SHP77 treated with DMSO at 0.1 percent for 48 hours (cell line): ENCODE results near the gene MYL10.

Experiments used
- DNase-seq: peaks from one replicate; lab custom pipeline; 2025; lab: John Stamatoyannopoulos, UW

MYL10 gene

GRCh38 chr7:101596898-101597297 lies 32.2 kb downstream of the MYL10 start:
- no peak for DNase-seq

GRCh38 chr7:101595766-101596537 lies 33.1 kb downstream of the MYL10 start:
- DNase-seq: no peak

DNA sequence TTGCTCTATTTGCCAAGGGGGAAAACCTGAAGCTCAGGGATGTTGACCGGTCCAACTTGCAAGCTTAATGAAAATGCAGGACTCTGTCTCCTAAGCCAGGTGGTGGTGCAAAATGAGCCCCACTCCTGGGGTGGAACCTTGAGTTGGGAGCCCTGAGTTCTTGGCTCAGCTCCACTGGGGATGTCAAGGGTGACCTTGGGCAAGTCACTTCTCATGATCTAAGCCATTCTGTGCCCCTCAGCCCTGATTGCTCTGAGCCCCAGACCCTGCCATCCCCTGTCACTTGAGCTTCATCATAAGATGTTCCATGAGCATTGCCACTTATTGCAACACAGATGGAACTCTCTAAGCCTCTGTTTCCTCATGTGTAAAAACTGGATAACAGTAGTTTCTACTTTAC lies 33.9 kb downstream of the MYL10 start:
- no peak for DNase-seq

DNA sequence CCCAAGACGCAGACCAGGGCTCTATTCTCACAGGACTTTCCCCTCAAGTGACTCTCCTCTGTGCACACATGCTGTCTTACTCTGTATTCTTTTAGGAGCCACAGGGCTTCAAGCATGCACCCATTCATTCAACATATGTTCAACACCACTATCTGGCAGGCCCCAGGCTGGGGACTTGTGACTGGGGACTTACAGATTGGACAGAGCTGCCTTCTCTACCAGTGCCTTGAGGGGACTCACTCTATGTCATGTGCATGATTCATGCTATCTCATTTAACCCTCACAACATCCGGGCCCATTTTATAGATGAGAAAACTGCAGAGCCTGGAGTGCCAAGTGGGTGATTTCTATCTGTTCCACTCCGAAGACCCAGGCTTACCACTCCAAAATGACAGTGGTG lies 34.3 kb downstream of the MYL10 start:
- no peak for DNase-seq

DNA sequence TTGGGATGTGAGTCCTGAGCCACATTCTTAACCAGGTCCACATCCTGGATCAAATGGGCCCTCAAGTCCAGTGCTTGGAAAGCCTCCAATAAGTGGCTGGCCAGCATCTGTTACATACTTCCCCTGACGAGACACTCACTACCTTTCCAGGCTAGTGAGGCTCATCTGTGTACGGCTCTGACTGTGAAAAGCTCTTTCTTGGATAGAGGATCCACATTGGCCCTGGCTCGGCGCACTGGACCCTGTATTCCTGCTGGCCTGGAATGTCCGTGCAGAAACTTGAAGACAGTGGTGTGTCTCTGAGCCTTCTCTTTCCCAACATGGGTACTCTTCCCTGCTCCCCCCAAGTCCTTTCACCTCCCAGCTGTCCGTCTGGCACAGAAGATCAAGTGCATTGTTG lies 35.5 kb downstream of the MYL10 start:
- DNase-seq: no peak

DNA sequence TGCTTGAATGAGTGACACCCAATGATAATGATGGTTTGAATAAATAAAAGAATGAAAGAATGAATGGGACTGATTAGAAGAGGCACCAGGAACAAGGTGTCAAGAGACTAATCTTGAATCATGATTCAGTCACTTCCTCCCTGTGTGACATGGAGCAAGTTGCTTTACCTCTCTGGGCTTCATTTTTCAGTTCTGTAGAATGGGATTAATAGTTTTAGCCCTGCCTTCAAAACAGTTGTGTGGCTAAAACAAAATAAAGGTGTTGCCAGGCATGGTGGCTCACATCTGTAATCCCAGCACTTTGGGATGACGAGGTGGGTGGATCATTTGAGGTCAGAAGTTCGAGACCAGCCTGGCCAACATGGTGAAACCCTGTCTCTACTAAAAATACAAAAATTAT lies 37.6 kb downstream of the MYL10 start:
- no peak for DNase-seq

GRCh38 chr7:101590663-101591435 lies 38.2 kb downstream of the MYL10 start:
- no peak for DNase-seq

DNA sequence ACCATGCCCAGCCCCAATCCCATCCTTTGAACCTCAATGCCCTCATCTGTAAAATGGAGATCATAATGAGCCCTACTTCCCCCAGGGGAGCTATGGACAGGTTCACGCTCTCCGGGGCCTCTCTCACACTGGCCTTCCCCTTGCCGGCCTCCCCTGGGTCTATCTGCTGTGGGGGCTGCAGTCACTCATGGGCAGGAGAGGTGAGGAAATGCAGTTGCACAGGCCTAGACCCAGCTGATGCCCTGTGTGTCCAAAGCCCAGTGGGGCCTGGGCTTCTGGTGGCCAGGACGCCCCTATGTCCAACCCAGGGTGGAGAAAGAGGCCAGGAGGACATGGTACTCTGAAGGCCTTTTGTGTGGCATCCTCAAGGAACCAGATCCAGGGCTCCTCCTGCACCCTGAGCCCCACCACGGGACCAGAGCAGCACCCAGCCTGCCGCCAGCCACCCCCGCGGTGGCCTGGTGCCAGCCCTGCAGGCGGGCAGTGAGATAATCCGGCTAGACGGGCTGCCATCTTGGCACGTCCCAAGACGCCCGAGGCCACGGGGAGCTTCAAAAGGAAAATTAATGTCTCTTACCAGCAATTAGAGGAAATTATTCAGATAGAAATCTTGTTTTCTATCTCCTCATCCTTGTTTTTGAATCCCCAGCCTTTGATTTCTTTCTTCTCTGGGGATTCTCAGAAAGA lies 39.0 kb downstream of the MYL10 start:
- DNase-seq: no peak

GRCh38 chr7:101589052-101589451 lies 40.0 kb downstream of the MYL10 start:
- DNase-seq: no peak

DNA sequence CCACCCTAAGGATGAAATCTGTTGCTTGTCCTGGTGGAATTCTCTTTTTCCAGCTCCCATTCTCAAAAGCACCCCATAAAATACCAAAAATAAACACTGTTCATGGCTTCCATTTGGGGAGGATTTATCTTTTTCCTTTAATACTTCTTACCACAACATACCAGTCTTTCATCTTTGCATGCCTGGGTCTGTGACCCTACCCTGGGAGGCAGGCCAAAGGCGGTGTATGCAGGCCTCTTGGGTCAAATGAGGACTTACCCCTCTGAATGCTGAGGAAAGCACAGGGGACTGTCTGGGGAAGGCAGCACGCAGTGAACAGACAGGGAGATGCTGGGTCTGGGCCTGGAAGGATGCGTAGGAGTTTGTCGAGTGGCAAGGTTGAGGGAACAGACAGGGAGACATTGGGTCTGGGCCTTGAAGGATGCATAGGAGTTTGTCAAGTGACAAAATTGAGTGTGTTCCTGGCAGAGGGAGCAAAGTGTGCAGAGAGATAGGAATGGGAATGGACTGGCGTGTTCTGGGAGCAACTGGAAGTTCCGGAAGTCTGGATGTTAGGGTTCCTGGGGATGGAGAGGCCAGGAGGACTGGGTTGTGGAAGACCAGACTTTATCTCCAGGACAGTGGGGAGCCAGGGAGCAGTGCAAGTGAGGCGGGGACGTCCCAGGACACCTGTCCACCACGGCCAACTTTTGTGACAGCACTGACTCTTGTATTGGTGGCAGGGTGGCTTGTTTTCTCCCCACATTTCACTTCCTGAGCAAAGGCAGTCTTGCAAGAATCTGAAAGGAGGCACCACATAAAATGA lies 40.8 kb downstream of the MYL10 start:
- DNase-seq: no peak

DNA sequence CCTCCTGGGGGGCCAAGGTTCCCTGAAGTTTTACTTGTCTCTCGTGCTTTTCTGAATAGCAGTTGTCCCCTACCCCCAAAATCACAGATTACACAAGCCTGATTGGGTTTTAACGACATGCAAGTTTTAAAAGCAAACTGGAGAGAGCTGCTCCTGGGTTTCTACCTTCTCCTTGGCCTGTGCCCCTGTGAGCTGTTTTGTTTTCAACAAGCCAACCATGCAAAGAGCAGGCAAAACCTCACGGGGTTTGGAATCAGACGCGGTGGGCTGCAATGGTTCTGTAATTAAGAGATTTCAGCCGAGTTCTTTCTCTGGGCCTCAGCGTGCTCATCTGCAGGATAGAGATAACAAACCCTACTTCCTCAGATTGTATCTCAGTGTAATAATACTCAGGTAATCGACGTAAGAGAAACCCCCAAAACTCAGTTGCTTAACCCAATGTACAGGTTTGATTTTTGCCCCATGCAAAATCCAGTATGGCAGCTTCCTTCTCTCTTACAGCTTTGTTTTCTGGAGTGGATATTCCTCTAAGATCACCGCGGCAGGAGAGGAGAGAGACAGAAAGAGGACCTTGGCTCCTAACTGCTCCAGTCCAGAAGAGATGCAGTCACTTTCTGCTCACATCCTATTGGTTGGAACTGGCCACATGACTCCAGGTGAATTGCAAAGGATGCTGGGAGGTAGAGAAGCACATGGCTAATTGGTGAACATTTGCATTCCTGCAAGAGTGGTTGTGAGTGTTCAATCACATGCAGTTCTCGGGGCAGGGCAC lies 42.0 kb downstream of the MYL10 start:
- no peak for DNase-seq

GRCh38 chr7:101586078-101586905 lies 42.8 kb downstream of the MYL10 start:
- DNase-seq: no peak

DNA sequence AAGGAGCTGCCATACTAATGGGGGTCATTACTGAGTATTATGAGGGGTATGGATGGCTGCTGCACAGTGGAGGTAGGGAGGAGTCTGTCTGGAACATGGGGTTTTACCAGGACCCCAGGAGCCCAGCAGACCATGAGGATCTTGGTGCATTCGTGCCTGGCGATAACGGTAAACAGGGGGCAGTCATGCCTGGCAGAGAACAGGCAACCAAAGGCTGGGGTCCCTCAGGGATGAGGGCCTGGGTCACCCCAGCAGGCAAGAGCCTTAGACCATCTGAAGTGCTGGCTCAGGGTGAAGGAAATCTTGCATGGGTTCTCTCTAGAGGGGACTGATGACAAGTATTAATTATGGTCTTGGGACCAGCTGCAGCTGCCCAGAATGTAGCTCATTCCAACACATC lies 46.1 kb downstream of the MYL10 start:
- no peak for DNase-seq

GRCh38 chr7:101581891-101582290 lies 47.2 kb downstream of the MYL10 start:
- DNase-seq: no peak

GRCh38 chr7:101580596-101580995 lies 48.5 kb downstream of the MYL10 start:
- DNase-seq: no peak

DNA sequence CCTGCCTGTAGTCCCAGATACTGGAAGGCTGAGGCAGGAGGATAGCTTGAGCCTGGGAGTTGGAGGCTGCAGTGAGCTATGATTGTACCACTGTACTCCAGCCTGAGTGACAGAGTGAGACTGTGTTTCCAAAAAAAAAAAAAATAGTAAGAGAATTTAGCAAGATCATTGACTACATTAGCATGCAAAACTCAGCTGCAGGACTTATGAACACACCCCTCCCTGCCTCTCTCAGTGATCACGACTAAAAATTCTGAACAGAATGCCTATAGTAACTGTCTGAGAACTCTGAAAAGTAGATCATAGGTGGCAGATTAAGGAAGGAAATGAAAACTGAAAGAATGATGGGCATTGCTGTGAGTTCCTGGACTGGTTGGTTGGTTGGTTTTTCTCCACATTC lies 50.5 kb downstream of the MYL10 start:
- no peak for DNase-seq

DNA sequence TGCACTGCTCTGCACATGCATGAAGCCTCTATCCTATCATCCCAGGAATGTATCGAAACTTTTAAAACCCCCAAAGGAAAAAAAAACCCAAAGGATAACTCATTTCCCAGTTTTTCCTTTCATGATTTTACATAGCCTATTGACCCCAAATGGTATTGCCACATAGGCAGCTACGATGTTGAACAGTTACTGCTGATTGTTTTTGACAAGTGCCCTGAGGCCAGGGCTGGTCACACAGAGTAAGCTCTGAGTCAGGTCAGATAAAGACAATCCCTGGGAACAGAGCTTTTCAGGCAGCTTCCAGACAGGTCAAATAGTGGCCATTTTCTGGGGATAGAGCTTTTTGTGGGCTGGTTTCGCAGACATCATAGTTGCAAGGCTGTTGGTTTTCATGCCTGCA lies 52.1 kb downstream of the MYL10 start:
- no peak for DNase-seq

DNA sequence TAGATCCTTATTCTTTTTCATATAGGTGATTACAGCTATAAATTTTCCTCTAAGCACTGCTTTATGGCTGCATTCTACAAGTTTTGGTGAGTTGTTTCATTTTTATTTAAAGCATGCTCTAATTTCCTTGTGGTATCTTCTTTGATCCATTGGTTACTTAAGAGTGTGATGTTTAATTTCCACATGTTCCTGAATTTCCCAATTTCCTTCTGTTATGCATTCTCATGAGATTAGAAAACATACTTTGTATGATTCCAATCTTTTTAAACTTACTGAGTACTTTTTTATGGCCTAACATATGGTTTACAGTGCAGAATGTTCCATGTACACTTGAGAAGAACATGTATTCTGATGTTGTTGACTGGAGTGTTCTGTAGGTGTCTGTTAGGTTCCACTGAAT lies 53.4 kb downstream of the MYL10 start:
- no peak for DNase-seq

DNA sequence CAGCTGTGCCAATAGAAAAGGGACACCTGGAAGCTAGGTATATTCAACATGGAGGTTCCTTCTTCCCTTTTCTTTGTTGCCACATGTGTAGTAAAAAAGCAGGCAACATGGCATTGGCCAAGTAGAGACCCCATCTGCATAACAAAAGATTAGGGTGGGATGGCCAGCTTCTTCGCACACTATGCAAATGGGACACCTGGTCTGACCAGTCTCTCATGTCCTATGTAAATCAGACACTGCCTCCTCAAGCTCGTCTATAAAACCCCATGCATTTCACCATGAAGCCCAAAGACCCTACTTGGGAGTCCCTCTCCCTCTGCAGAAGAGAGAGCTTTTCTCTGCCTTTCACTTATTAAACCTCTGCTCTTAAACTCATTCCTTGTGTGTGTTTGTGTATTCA lies 53.9 kb downstream of the MYL10 start:
- no peak for DNase-seq

DNA sequence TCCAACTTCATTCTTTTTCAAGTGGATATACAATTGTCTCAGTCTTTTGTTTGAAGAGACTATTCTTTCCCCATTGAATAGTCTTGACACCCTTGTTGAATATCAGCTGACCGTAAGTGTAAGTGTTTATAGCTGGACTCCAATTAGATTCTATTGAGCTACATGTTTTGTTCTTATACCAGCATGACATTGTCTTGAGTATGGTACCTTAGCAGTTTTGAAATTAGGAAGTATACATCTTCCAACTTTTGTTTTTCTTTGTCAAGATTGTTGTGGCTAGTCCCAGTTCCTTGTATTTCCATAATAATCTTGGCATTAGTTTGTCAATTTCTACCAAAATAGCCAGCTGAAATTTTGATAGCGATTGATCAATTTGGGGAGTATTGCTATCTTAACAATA lies 56.9 kb downstream of the MYL10 start:
- no peak for DNase-seq

- DNase-seq: no peak
Observed at GRCh38 chr7:101567230-101567629, 61.9 kb downstream of the MYL10 start.
